KMS-11 (cell line): ENCODE results near the gene TBC1D20.
"Not testable (repeated sequence)": the region's sequence is repeated elsewhere in the genome, so short reads cannot be mapped to it uniquely, and the experiment has no call there.

Experiments used
- H2AFZ ChIP-seq: fragments of 200-600 bp; sonication (generic); 2 replicates; pipeline ENCODE4 v1.6.1; 2016; ENCODE audit warnings: antibody characterized with exemption, mixed run types, low read depth
- H3K27ac ChIP-seq: fragments of 200-600 bp; sonication (generic); 2 replicates; pipeline ENCODE4 v1.6.1; 2016; ENCODE audit warnings: mild to moderate bottlenecking, mixed run types
- H3K27me3 ChIP-seq: fragments of 200-600 bp; sonication (generic); 2 replicates; pipeline ENCODE4 v1.6.1; 2017; ENCODE audit warnings: mild to moderate bottlenecking, low read depth, mixed run types, moderate library complexity; ENCODE audit not compliant: insufficient read depth
- H3K36me3 ChIP-seq: fragments of 200-600 bp; sonication (generic); 2 replicates; pipeline ENCODE4 v1.6.1; 2017; ENCODE audit warnings: mild to moderate bottlenecking, mixed run types; ENCODE audit not compliant: insufficient read depth
- H3K4me1 ChIP-seq: fragments of 200-600 bp; sonication (generic); 2 replicates; pipeline ENCODE4 v1.6.1; 2016; ENCODE audit warnings: mild to moderate bottlenecking, low read depth, mixed run types; ENCODE audit not compliant: poor library complexity, severe bottlenecking
- H3K4me2 ChIP-seq: fragments of 200-600 bp; sonication (generic); 2 replicates; pipeline ENCODE4 v1.7.0; 2016; ENCODE audit warnings: mild to moderate bottlenecking, mixed run types
- H3K4me3 ChIP-seq: fragments of 200-600 bp; sonication (generic); IDR thresholded peaks from 2 replicates; pipeline ENCODE4 v1.6.1; 2017; ENCODE audit warnings: low read depth, low read length, mixed read lengths; ENCODE audit not compliant: insufficient read depth
- H3K79me2 ChIP-seq: fragments of 200-600 bp; sonication (generic); 2 replicates; pipeline ENCODE4 v1.6.1; 2016; ENCODE audit warnings: low read depth, mixed run types; ENCODE audit not compliant: insufficient read depth
- H3K9ac ChIP-seq: fragments of 200-600 bp; sonication (generic); 2 replicates; pipeline ENCODE4 v1.6.1; 2016; ENCODE audit warnings: mild to moderate bottlenecking, mixed run types
- H4K20me1 ChIP-seq: fragments of 200-600 bp; sonication (generic); 2 replicates; pipeline ENCODE4 v1.6.1; 2016; ENCODE audit warnings: mild to moderate bottlenecking, mixed run types; ENCODE audit not compliant: insufficient read depth
- CTCF ChIP-seq: fragments of 200-600 bp; sonication (generic); conservative IDR thresholded peaks from 2 replicates; pipeline ENCODE4 v1.6.1; 2017; ENCODE audit warnings: low read depth, mild to moderate bottlenecking, antibody characterized with exemption, low read length, moderate library complexity, mixed read lengths

The TBC1D20 gene

GRCh38 chr20:454951-455350 is 7.4 kb downstream of the TBC1D20 start:
- Histone ChIP-seq H3K36me3 (no peaks in the 10 kb centered on the region), H3K4me1 (peaks cover 5% of the 10 kb centered on the region), H3K27me3 (no peaks in the 10 kb centered on the region), H3K4me3 (no peak overlapping the region), H3K4me2 (no peak overlapping the region), H4K20me1 (no peaks in the 10 kb centered on the region), H3K79me2 (peaks cover 59% of the 10 kb centered on the region), H2AFZ (no peak overlapping the region), H3K9ac (no peak overlapping the region), H3K27ac (no peak overlapping the region)
- no peak for TF ChIP-seq CTCF

GRCh38 chr20:452021-452420 is 10.3 kb downstream of the TBC1D20 start:
- H3K36me3 ChIP-seq, H3K9ac ChIP-seq, H4K20me1 ChIP-seq, H3K27ac ChIP-seq, H3K4me2 ChIP-seq, H3K4me1 ChIP-seq, H2AFZ ChIP-seq, H3K27me3 ChIP-seq, H3K4me3 ChIP-seq: not testable (repeated sequence)
- peaks cover 45% of the 10 kb centered on the region; the same call in 1 of the 2 replicates for H3K79me2 ChIP-seq

- peaks cover 10% of the 10 kb centered on the region for H3K4me1 ChIP-seq
- H2AFZ ChIP-seq, result no peak overlapping the region
- no peak overlapping the region for H3K27ac ChIP-seq
- no peak overlapping the region for H3K4me3 ChIP-seq
- H3K36me3 ChIP-seq, result no peaks in the 10 kb centered on the region
- H3K27me3 ChIP-seq, result no peaks in the 10 kb centered on the region
- no peak overlapping the region for H3K9ac ChIP-seq
- no peaks in the 10 kb centered on the region for H4K20me1 ChIP-seq
- no peak for TF ChIP-seq CTCF
- H3K79me2 ChIP-seq, result peaks cover 22% of the 10 kb centered on the region; the same call in 1 of the 2 replicates
- H3K4me2 ChIP-seq, result no peak overlapping the region
Observed at GRCh38 chr20:445514-446336, 16.6 kb downstream of the TBC1D20 start.

GRCh38 chr20:444862-445426 is 17.4 kb downstream of the TBC1D20 start:
- Histone ChIP-seq H3K4me3 (no peak overlapping the region), H3K4me1 (peaks cover 18% of the 10 kb centered on the region), H3K79me2 (peaks cover 14% of the 10 kb centered on the region; the same call in 1 of the 2 replicates), H3K9ac (no peak overlapping the region), H3K36me3 (no peaks in the 10 kb centered on the region), H2AFZ (no peak overlapping the region), H3K4me2 (no peak overlapping the region), H3K27ac (no peak overlapping the region), H3K27me3 (no peaks in the 10 kb centered on the region), H4K20me1 (no peaks in the 10 kb centered on the region)
- TF ChIP-seq CTCF, result no peak

- Histone ChIP-seq H2AFZ (no peak overlapping the region), H3K9ac (no peak overlapping the region), H3K36me3 (no peaks in the 10 kb centered on the region), H3K27me3 (no peaks in the 10 kb centered on the region), H3K4me2 (no peak overlapping the region), H3K79me2 (peaks cover 8% of the 10 kb centered on the region; the same call in 1 of the 2 replicates), H4K20me1 (no peaks in the 10 kb centered on the region), H3K4me3 (no peak overlapping the region), H3K4me1 (peaks cover 27% of the 10 kb centered on the region), H3K27ac (no peak overlapping the region)
- no peak for TF ChIP-seq CTCF
Observed at GRCh38 chr20:444117-444516, 18.2 kb downstream of the TBC1D20 start.
